OCI-LY7 (cell line): ENCODE results near the gene OR6N1. TPM values are rescaled to one million over a fixed set of nuclear protein-coding genes. Genes with fewer than 3 reads are reported as not detected.

Source experiments
- BruUV-seq: library from RNA; stranded (reverse); fragments of 400-500 nt; replicated peaks from 2 replicates; lab custom pipeline; 2021; lab: Mats Ljungman, UMichigan
- CTCF ChIA-PET: fragments of 300-600 bp; sonication (Branson Sonifier 250); formaldehyde crosslinking; loops from one replicate; lab custom pipeline; 2022; ENCODE audit warnings: antibody characterized with exemption; ENCODE audit not compliant: unreplicated experiment; lab: Charles Lee
- POLR2A ChIA-PET: fragments of 300-600 bp; sonication (Branson Sonifier 250); formaldehyde crosslinking; loops from one replicate; lab custom pipeline; 2022; ENCODE audit warnings: antibody characterized with exemption; lab: Charles Lee
- DNase-seq: peaks from one replicate; pipeline ENCODE4 v3.0.0-alpha.2; 2015; ENCODE audit warnings: low spot score
- H2AFZ ChIP-seq: fragments of 200-600 bp; sonication (generic), shearing (Covaris generic); 2 replicates; pipeline ENCODE4 v1.6.1; 2014; ENCODE audit warnings: mild to moderate bottlenecking, antibody characterized with exemption, low read length, moderate library complexity
- H3K27ac ChIP-seq: fragments of 200-600 bp; sonication (generic); 2 replicates; pipeline ENCODE4 v1.5.1; 2014; ENCODE audit warnings: mixed run types, low read depth, mild to moderate bottlenecking, moderate library complexity, low read length, inconsistent platforms; ENCODE audit not compliant: poor library complexity, severe bottlenecking
- H3K36me3 ChIP-seq: fragments of 200-600 bp; sonication (generic); 2 replicates; pipeline ENCODE4 v1.6.1; 2014; ENCODE audit warnings: mild to moderate bottlenecking, antibody characterized with exemption, low read length, moderate library complexity, mixed read lengths; ENCODE audit not compliant: insufficient read depth
- H3K4me1 ChIP-seq: fragments of 200-600 bp; sonication (generic); 2 replicates; pipeline ENCODE4 v1.5.1; 2014; ENCODE audit warnings: mild to moderate bottlenecking, low read length; ENCODE audit not compliant: insufficient read depth, poor library complexity, severe bottlenecking
- H3K4me2 ChIP-seq: fragments of 200-600 bp; sonication (generic); 2 replicates; pipeline ENCODE4 v1.6.1; 2014; ENCODE audit warnings: mild to moderate bottlenecking, low read length
- H3K4me3 ChIP-seq: fragments of 200-600 bp; sonication (generic); 2 replicates; pipeline ENCODE4 v1.5.1; 2014; ENCODE audit warnings: mild to moderate bottlenecking, low read depth, low read length; ENCODE audit not compliant: poor library complexity, severe bottlenecking
- H3K79me2 ChIP-seq: fragments of 200-600 bp; sonication (generic); 2 replicates; pipeline ENCODE4 v1.6.1; 2016; ENCODE audit warnings: low read depth, mild to moderate bottlenecking, low read length, moderate library complexity, mixed read lengths; ENCODE audit not compliant: insufficient read depth
- H3K9me2 ChIP-seq: fragments of 200-600 bp; sonication (generic); 2 replicates; pipeline ENCODE4 v1.6.1; 2016; ENCODE audit warnings: mild to moderate bottlenecking, low read length, mixed read lengths; ENCODE audit not compliant: insufficient read depth
- H3K9me3 ChIP-seq: fragments of 200-600 bp; sonication (generic); 2 replicates; pipeline ENCODE4 v1.6.1; 2014; ENCODE audit warnings: mild to moderate bottlenecking, mixed run types, low read length, mixed read lengths
- H4K20me1 ChIP-seq: fragments of 200-600 bp; sonication (generic); 2 replicates; pipeline ENCODE4 v1.6.1; 2014; ENCODE audit warnings: mild to moderate bottlenecking, antibody characterized with exemption, low read length, moderate library complexity, mixed read lengths; ENCODE audit not compliant: insufficient read depth
- EZH2phosphoT487 ChIP-seq: fragments of 200-600 bp; sonication (generic); IDR thresholded peaks from 2 replicates; pipeline ENCODE4 v1.6.1; 2018; ENCODE audit warnings: low read depth, borderline replicate concordance, mild to moderate bottlenecking, mixed run types, antibody characterized with exemption, low read length, moderate library complexity, mixed read lengths
- intact Hi-C: fragments of 100-400 bp; cut with micrococcal nuclease; formaldehyde crosslinking; loops from one replicate; pipeline ENCODE4 v1.10.0; 2022; ENCODE audit not compliant: unreplicated experiment
- total RNA-seq, 2 experiments: library from RNA; depleted of rRNA in 1 of 2; stranded (reverse); fragments of >200 nt in 1 of 2; shearing (Covaris generic) in 1 of 2; gene quantifications; 2 replicates each; pipeline ENCODE4 v1.2.3, GENCODE V29; 2014 to 2022
- TF ChIP-seq, protein P1 (sequence below): fragments of 200-600 bp; sonication (generic); conservative IDR thresholded peaks from 2 replicates; pipeline ENCODE4 v1.5.1; 2014; ENCODE audit warnings: mild to moderate bottlenecking, antibody characterized with exemption, low read length, moderate library complexity, mixed read lengths

The OR6N1 gene
- total RNA-seq, 2 experiments from 2014 or later: not detected

DNA sequence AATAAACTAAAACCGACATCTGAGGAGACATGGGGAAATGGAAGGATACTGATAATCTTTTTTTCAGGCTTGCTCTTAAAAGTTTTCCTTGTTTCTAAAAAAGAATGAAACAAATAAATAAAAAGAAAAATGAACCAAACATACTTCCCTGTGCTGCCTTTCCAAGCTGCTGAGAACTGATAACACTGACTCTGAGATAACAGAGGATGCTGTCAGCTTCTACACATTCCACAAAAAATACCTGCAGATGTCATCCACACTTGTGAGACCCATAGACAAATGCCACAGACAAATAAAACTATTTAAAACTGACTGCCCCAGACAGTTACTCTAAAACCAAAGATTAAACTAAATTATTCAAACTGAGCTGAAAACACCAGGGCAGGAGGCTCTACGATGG, 39.5 kb downstream of the OR6N1 start:
- Histone ChIP-seq H4K20me1 (no peaks in the 10 kb centered on the region), H2AFZ (no peak overlapping the region), H3K79me2 (no peaks in the 10 kb centered on the region), H3K9me3 (no peaks in the 10 kb centered on the region), H3K36me3 (no peaks in the 10 kb centered on the region), H3K4me3 (no peak overlapping the region), H3K9me2 (no peaks in the 10 kb centered on the region), H3K27ac (no peak overlapping the region), H3K4me1 (no peaks in the 10 kb centered on the region), H3K4me2 (no peak overlapping the region)
- POLR2A ChIA-PET: no interaction called here
- no peak for DNase-seq
- TF ChIP-seq, protein P1, sequence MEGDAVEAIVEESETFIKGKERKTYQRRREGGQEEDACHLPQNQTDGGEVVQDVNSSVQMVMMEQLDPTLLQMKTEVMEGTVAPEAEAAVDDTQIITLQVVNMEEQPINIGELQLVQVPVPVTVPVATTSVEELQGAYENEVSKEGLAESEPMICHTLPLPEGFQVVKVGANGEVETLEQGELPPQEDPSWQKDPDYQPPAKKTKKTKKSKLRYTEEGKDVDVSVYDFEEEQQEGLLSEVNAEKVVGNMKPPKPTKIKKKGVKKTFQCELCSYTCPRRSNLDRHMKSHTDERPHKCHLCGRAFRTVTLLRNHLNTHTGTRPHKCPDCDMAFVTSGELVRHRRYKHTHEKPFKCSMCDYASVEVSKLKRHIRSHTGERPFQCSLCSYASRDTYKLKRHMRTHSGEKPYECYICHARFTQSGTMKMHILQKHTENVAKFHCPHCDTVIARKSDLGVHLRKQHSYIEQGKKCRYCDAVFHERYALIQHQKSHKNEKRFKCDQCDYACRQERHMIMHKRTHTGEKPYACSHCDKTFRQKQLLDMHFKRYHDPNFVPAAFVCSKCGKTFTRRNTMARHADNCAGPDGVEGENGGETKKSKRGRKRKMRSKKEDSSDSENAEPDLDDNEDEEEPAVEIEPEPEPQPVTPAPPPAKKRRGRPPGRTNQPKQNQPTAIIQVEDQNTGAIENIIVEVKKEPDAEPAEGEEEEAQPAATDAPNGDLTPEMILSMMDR: no peak
- no peak for TF ChIP-seq EZH2phosphoT487
- BruUV-seq: no TSS peak
- intact Hi-C loops: no loop called here
- CTCF ChIA-PET: no interaction called here

DNA sequence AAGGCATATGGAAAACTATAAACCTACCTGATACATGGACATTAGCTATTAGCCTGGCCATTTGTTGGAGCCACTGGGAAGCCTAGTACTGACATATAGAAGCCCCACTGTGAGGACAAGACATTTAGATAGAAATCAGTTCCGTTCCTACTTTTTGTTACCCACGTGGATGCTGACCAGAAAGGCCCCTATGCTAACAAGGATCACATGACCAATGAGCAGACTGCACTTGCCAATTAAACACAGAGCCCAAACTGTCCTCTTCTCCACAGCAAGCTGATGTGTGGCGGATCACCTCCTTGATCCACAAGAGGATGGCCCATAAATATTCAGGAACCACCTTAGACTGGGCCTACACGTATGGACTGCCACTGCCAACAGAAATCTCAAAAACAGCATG, 40.3 kb downstream of the OR6N1 start:
- Histone ChIP-seq H2AFZ (no peak overlapping the region), H3K36me3 (no peaks in the 10 kb centered on the region), H3K9me2 (no peaks in the 10 kb centered on the region), H3K4me1 (no peaks in the 10 kb centered on the region), H4K20me1 (no peaks in the 10 kb centered on the region), H3K27ac (no peak overlapping the region), H3K79me2 (no peaks in the 10 kb centered on the region), H3K9me3 (no peaks in the 10 kb centered on the region), H3K4me3 (no peak overlapping the region), H3K4me2 (no peak overlapping the region)
- ChIA-PET CTCF (no interaction called here), POLR2A (interaction anchor here (0.9 kb wide), 1 partner anchor 11 kb away, joined by 3 read pairs; the partner anchor contains the start of gene OR6K3)
- no peak for TF ChIP-seq EZH2phosphoT487
- TF ChIP-seq, protein P1: no peak
- DNase-seq: no peak
- no TSS peak for BruUV-seq
- intact Hi-C loops: no loop called here

DNA sequence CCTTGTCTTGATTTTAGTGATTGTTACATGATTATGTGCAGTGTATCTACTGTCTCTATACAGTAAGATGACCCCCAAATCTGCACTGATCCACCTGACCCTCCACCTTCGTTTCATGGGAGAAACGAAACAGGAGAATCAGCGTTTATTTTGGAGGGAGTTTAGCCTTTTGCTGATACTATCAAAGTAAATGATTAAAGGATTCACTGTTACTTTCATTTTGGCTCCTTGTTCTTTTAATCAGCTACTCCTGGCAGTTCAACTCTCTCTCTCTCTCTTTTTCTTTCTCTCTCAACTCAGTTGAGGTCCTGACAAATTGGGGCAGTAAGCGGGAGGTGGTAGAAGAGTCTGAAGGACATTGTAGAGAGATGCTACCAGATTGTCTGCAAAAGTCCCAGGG, 41.5 kb downstream of the OR6N1 start:
- H3K4me3 ChIP-seq: no peak overlapping the region
- TF ChIP-seq, protein P1: no peak
- no peak for TF ChIP-seq EZH2phosphoT487
- POLR2A ChIA-PET: interaction anchor here (1.1 kb wide), 1 partner anchor 13 kb away, joined by 6 read pairs; no protein-coding TSS in a partner anchor
- no peaks in the 10 kb centered on the region for H3K36me3 ChIP-seq
- H2AFZ ChIP-seq: no peak overlapping the region
- no peaks in the 10 kb centered on the region for H4K20me1 ChIP-seq
- DNase-seq: no peak
- H3K9me2 ChIP-seq: no peaks in the 10 kb centered on the region
- H3K4me2 ChIP-seq: no peak overlapping the region
- no peaks in the 10 kb centered on the region for H3K79me2 ChIP-seq
- no peak overlapping the region for H3K27ac ChIP-seq
- no peaks in the 10 kb centered on the region for H3K9me3 ChIP-seq
- intact Hi-C loops: no loop called here
- H3K4me1 ChIP-seq: no peaks in the 10 kb centered on the region
- CTCF ChIA-PET: no interaction called here
- BruUV-seq: no TSS peak
